Right lobe of liver (tissue), 4 donors: ENCODE data around the gene HNRNPLL.

Source experiments
- POLR2A ChIP-seq: fragments of 450-650 bp; IDR thresholded peaks from one replicate; pipeline ENCODE4 v1.6.1; 2017; ENCODE audit warnings: antibody characterized with exemption, mild to moderate bottlenecking
- TF ChIP-seq, protein P1 (sequence below), 4 donors: fragments of 200-600 bp in 3 of 4; fragments of 450-650 bp in 1 of 4; IDR thresholded peaks; one replicate each; pipeline versions ENCODE4 v1.5.1 to v1.8.0; 2016 to 2022; ENCODE audit warnings: antibody characterized with exemption in 4 of 4, mild to moderate bottlenecking in 2 of 4
- donor health status: DM: no; HTN: no; CAD: no.
- donor health status: DM: no; HTN: no; CAD: no.
- donor health status: DM: no; HTN: yes; CAD: no.

DNA sequence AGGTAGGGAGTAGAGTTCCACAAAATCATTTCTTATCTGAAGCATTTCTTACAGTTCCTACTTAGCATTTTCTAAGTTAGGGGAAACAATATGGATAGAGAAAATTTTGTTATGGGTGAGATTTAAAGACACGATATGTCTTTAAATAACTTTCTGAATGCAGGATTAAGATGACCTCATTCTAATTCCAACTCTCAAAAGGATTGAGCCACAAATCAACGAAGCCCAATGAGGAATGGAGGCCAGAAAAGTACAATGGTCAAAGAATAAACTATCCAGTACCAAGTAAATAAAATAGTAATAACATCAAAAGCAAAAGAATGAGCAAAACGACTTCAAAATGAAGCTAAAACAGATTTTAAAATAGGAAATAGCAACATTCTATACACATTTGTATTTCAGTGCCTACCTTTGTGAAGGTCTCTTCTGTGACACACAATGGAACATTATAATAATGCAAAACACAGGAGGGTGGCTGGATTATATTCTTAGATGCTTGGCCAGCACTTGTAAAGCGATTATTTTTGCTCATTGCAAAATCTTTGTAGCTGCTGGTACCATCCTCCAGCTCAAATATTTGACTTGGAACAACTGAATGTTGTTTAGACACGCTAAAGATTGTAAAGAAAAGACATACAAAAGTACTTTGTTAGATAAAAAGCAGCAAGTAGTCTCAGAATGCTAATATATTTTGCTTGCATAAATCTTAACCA is 33.8 kb downstream of the HNRNPLL start:
- TF ChIP-seq, protein P1, sequence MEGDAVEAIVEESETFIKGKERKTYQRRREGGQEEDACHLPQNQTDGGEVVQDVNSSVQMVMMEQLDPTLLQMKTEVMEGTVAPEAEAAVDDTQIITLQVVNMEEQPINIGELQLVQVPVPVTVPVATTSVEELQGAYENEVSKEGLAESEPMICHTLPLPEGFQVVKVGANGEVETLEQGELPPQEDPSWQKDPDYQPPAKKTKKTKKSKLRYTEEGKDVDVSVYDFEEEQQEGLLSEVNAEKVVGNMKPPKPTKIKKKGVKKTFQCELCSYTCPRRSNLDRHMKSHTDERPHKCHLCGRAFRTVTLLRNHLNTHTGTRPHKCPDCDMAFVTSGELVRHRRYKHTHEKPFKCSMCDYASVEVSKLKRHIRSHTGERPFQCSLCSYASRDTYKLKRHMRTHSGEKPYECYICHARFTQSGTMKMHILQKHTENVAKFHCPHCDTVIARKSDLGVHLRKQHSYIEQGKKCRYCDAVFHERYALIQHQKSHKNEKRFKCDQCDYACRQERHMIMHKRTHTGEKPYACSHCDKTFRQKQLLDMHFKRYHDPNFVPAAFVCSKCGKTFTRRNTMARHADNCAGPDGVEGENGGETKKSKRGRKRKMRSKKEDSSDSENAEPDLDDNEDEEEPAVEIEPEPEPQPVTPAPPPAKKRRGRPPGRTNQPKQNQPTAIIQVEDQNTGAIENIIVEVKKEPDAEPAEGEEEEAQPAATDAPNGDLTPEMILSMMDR (IDR thresholded peaks at IDR 0.05), result no peak
- no peak for TF ChIP-seq POLR2A
